Neuronal stem cell (in vitro differentiated cells): Measurements from ENCODE around the gene PCGF3.
A peak's percentile ranks its signal among the peaks of the same experiment; 100 is the strongest.
"Not testable (repeated sequence)": the region's sequence is repeated elsewhere in the genome, so short reads cannot be mapped to it uniquely, and the experiment has no call there.

Source experiments
- DNase-seq: peaks from one replicate; pipeline ENCODE4 v3.0.0-alpha.2; 2013; ENCODE audit warnings: low spot score
- H2AFZ ChIP-seq: one replicate; pipeline ENCODE4 v1.6.1; 2013; ENCODE audit warnings: mild to moderate bottlenecking, low read length, inconsistent platforms
- H2AK5ac ChIP-seq: 2 replicates; pipeline ENCODE4 v1.6.1; 2013; ENCODE audit warnings: low read depth, mild to moderate bottlenecking, inconsistent platforms, low read length, moderate library complexity, mixed read lengths
- H2BK120ac ChIP-seq: 2 replicates; pipeline ENCODE4 v1.6.1; 2013; ENCODE audit warnings: low read depth, mild to moderate bottlenecking, inconsistent platforms, low read length, moderate library complexity, mixed read lengths
- H2BK12ac ChIP-seq: one replicate; pipeline ENCODE4 v1.6.1; 2013; ENCODE audit warnings: low read length, inconsistent platforms
- H2BK15ac ChIP-seq: 2 replicates; pipeline ENCODE4 v1.6.1; 2013; ENCODE audit warnings: mild to moderate bottlenecking, low read length, inconsistent platforms, mixed read lengths
- H2BK5ac ChIP-seq: one replicate; pipeline ENCODE4 v1.6.1; 2013; ENCODE audit warnings: inconsistent platforms, mild to moderate bottlenecking, low read length, moderate library complexity
- H3K14ac ChIP-seq: one replicate; pipeline ENCODE4 v1.6.1; 2013; ENCODE audit warnings: low read length, inconsistent platforms
- H3K18ac ChIP-seq: 2 replicates; pipeline ENCODE4 v1.6.1; 2013; ENCODE audit warnings: low read length, inconsistent platforms
- H3K23ac ChIP-seq: 2 replicates; pipeline ENCODE4 v1.6.1; 2013; ENCODE audit warnings: low read depth, mild to moderate bottlenecking, mixed read lengths, low read length, inconsistent platforms; ENCODE audit not compliant: poor library complexity
- H3K27ac ChIP-seq: replicated peaks from 3 replicates; pipeline ENCODE4 v1.5.1; 2013; ENCODE audit warnings: low read length, inconsistent platforms
- H3K27me3 ChIP-seq, 3 experiments: 2 replicates each; pipeline ENCODE4 v1.6.1; 2013; ENCODE audit warnings: low read length in 3 of 3, mild to moderate bottlenecking in 2 of 3, inconsistent platforms in 1 of 3, low read depth in 1 of 3, mixed read lengths in 1 of 3, moderate library complexity in 1 of 3; ENCODE audit not compliant: control insufficient read depth in 3 of 3, insufficient read depth in 3 of 3
- H3K36me3 ChIP-seq, 2 donors: replicated peaks in 1 of 2; 2 replicates each; pipeline ENCODE4 v1.6.1; 2013; ENCODE audit warnings: low read length in 2 of 2; ENCODE audit not compliant: control insufficient read depth in 2 of 2, insufficient read depth in 2 of 2
- H3K4ac ChIP-seq: 2 replicates; pipeline ENCODE4 v1.6.1; 2013; ENCODE audit warnings: inconsistent platforms, mild to moderate bottlenecking, low read length, moderate library complexity
- H3K4me1 ChIP-seq, 2 donors: 1 replicate in 1 of 2; 2 replicates in 1 of 2; pipeline ENCODE4 v1.6.1; 2013; ENCODE audit warnings: low read length in 2 of 2, low read depth in 1 of 2; ENCODE audit not compliant: control insufficient read depth in 2 of 2, insufficient read depth in 1 of 2
- H3K4me2 ChIP-seq: one replicate; pipeline ENCODE4 v1.6.1; 2013; ENCODE audit warnings: mild to moderate bottlenecking, low read length, inconsistent platforms; ENCODE audit not compliant: insufficient read depth, poor library complexity, severe bottlenecking
- H3K4me3 ChIP-seq, 2 donors: 2 replicates each; pipeline ENCODE4 v1.5.1; 2013; ENCODE audit warnings: low read length in 2 of 2, mild to moderate bottlenecking in 2 of 2, inconsistent platforms in 1 of 2, moderate library complexity in 1 of 2
- H3K79me1 ChIP-seq: one replicate; pipeline ENCODE4 v1.6.1; 2013; ENCODE audit warnings: low read depth, mild to moderate bottlenecking, inconsistent platforms, low read length, moderate library complexity
- H3K9ac ChIP-seq: one replicate; pipeline ENCODE4 v1.6.1; 2013; ENCODE audit warnings: mild to moderate bottlenecking, low read depth, low read length, inconsistent platforms; ENCODE audit not compliant: poor library complexity
- H3K9me3 ChIP-seq, 2 donors: replicated peaks in 1 of 2; 2 replicates each; pipeline versions ENCODE3 to v1.6.1; 2013; ENCODE audit warnings: low read length in 2 of 2, mild to moderate bottlenecking in 2 of 2, inconsistent platforms in 1 of 2, low read depth in 1 of 2, mixed read lengths in 1 of 2, moderate library complexity in 1 of 2; ENCODE audit not compliant: control insufficient read depth in 2 of 2, insufficient read depth in 1 of 2
- H4K8ac ChIP-seq: one replicate; pipeline ENCODE4 v1.6.1; 2013; ENCODE audit warnings: low read depth, mild to moderate bottlenecking, inconsistent platforms, low read length, moderate library complexity
- H4K91ac ChIP-seq: one replicate; pipeline ENCODE4 v1.6.1; 2013; ENCODE audit warnings: low read length, low read depth, mild to moderate bottlenecking, inconsistent platforms; ENCODE audit not compliant: poor library complexity
- whole genome bisulfite sequencing, 2 donors: extraction: QIAGEN DNeasy Blood & Tissue Kit; methylation state at CpG; one replicate each; pipeline ENCODE4 v1.1.7; 2013; ENCODE audit warnings: missing lambda C conversion rate in 2 of 2, mixed read lengths in 1 of 2; ENCODE audit not compliant: insufficient read length in 2 of 2, insufficient replicate concordance in 1 of 2; ENCODE audit errors: extremely low coverage in 2 of 2; 5-methylcytosine and 5-hydroxymethylcytosine counted together

The PCGF3 gene

GRCh38 chr4:730511-730910 lies 24.9 kb downstream of the PCGF3 start:
- H2AK5ac ChIP-seq: no peak overlapping the region
- no peak overlapping the region for H3K9ac ChIP-seq
- H2BK120ac ChIP-seq: no peak overlapping the region
- H3K9me3 ChIP-seq: peaks cover 0 to 5% of the 10 kb centered on the region in 2 donors
- no peak overlapping the region for H3K14ac ChIP-seq
- H3K36me3 ChIP-seq: peaks cover 32 to 75% of the 10 kb centered on the region in 2 donors
- no peaks in the 10 kb centered on the region for H3K27me3 ChIP-seq
- H3K4me3 ChIP-seq: no peak overlapping the region
- peaks cover 29% of the 10 kb centered on the region for H3K79me1 ChIP-seq
- no peak overlapping the region for H3K23ac ChIP-seq
- no peak overlapping the region for H2AFZ ChIP-seq
- H2BK5ac ChIP-seq: peak overlapping the region; percentile 11
- H3K4me1 ChIP-seq: peaks cover 0 to 1% of the 10 kb centered on the region in 2 donors
- no CpG with 5 or more reads among the region's 27 CpGs for WGBS, 2 donors
- no peak overlapping the region for H3K4me2 ChIP-seq
- no peak overlapping the region for H3K18ac ChIP-seq
- DNase-seq: no peak
- no peak overlapping the region for H4K91ac ChIP-seq
- no peak overlapping the region for H4K8ac ChIP-seq
- H2BK12ac ChIP-seq: no peak overlapping the region
- H3K4ac ChIP-seq: no peak overlapping the region
- no peak overlapping the region for H3K27ac ChIP-seq
- no peak overlapping the region for H2BK15ac ChIP-seq

DNA sequence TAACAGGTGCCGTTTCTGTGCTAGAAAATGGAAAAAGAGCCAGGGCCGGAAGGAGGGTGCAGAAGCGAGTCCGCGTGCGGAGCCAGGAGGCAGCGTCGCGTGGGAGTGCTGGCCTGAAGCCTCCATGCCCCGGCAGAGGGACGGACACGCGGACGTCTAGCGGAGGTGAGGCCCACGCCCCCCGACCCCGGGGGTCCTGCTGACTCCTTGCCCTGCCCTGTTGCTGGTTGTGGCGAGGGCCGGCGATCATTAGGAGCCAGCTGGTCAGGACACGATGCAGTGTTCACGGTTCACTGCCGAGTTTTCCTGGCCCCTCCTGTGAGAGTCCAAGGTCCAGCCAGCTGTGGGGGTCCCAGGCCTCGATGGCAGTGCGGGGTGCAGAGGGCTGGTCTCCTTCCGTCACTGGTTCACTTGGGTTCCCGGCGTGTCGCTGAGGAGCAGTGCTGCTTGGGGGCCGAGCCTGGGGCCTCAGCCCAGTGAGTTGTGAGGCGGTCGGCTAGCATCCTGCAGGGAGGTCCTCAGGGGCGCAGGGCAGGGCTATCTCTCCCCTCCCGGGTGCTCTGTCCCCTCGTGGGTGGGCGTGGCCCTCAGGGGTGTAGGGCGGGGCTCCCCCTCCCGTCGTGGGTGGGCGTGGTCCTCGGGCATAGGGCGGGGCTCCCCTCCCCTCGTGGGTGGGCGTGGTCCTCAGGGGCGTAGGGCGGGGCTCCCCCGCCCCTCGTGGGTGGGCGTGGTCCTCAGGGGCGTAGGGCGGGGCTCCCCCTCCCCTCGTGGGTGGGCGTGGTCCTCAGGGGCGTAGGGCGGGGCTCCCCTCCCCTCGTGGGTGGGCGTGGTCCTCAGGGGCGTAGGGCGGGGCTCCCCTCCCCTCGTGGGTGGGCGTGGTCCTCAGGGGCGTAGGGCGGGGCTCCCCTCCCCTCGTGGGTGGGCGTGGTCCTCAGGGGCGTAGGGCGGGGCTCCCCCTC lies 25.6 kb downstream of the PCGF3 start:
- peaks cover 35 to 77% of the 10 kb centered on the region in 2 donors for H3K36me3 ChIP-seq
- not testable (repeated sequence) for DNase-seq, H4K91ac ChIP-seq

DNA sequence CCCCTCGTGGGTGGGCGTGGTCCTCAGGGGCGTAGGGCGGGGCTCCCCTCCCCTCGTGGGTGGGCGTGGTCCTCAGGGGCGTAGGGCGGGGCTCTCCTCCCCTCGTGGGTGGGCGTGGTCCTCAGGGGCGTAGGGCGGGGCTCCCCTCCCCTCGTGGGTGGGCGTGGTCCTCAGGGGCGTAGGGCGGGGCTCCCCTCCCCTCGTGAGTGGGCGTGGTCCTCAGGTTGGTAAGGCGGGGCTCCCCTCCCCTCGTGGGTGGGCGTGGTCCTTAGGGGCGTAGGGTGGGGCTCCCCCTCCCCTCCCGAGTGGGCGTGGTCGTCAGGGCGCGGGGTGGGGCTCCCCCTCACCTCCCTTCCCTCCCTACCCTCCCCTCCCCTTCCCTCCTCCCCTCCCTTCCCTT lies 26.3 kb downstream of the PCGF3 start:
- not testable (repeated sequence) for H3K4me3 ChIP-seq, DNase-seq, H3K9me3 ChIP-seq, H2AFZ ChIP-seq, H2BK15ac ChIP-seq, H4K91ac ChIP-seq, H4K8ac ChIP-seq, H2BK120ac ChIP-seq, H2BK5ac ChIP-seq, H3K18ac ChIP-seq, H3K4me2 ChIP-seq, H3K27ac ChIP-seq, H3K4ac ChIP-seq, H3K23ac ChIP-seq, H2AK5ac ChIP-seq, H3K4me1 ChIP-seq, H3K27me3 ChIP-seq, H3K14ac ChIP-seq, H2BK12ac ChIP-seq, H3K9ac ChIP-seq
- peaks cover 23% of the 10 kb centered on the region for H3K79me1 ChIP-seq
- WGBS, 2 donors: no CpG with 5 or more reads among the region's 27 CpGs
- H3K36me3 ChIP-seq: peaks cover 38 to 81% of the 10 kb centered on the region in 2 donors

More for the DNA sequence above, 25.6 kb downstream of the PCGF3 start:
- H2BK15ac ChIP-seq, H2AK5ac ChIP-seq, H4K8ac ChIP-seq, H2BK12ac ChIP-seq, H2AFZ ChIP-seq, H3K4me1 ChIP-seq, H3K9me3 ChIP-seq, H3K4ac ChIP-seq, H3K4me3 ChIP-seq, H3K4me2 ChIP-seq, H3K27ac ChIP-seq, H3K27me3 ChIP-seq, H3K9ac ChIP-seq, H2BK120ac ChIP-seq: not testable (repeated sequence)
- peak overlapping the region; percentile 11 for H2BK5ac ChIP-seq
- peak overlapping the region; percentile 8 for H3K18ac ChIP-seq
- WGBS, 2 donors: no CpG with 5 or more reads among the region's 68 CpGs
- H3K14ac ChIP-seq: peak overlapping the region; percentile 82
- peak overlapping the region; percentile 73 for H3K23ac ChIP-seq
- peaks cover 24% of the 10 kb centered on the region for H3K79me1 ChIP-seq

DNA sequence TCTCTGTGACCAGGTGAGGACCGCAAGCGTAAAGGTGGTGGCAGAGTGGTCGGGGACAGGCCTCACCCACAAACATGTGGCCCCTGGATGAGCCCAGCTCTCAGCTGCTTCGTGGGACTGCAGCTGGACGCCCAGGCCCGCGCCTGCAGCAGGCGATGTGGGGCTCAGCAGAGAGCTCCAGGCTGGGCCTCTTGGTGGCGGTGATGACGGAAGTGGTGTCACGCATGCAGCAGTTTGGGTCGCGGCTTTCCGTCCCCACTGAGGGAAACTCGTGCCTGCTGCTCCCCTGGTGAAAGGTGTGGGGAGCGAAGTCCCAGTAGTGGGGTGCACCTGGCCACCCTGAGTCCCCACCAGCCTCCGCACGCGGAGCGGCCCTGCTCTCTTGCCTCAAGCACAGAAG lies 26.9 kb downstream of the PCGF3 start:
- no peak overlapping the region for H4K91ac ChIP-seq
- H3K79me1 ChIP-seq: peaks cover 23% of the 10 kb centered on the region
- H2BK12ac ChIP-seq: peak overlapping the region; percentile 22
- H2BK15ac ChIP-seq: no peak overlapping the region
- WGBS, 2 donors: no CpG with 5 or more reads among the region's 20 CpGs
- peak overlapping the region; percentile 87 for H2BK5ac ChIP-seq
- no peaks in the 10 kb centered on the region for H3K27me3 ChIP-seq
- no peak overlapping the region for H3K4ac ChIP-seq
- H3K23ac ChIP-seq: no peak overlapping the region
- H4K8ac ChIP-seq: no peak overlapping the region
- DNase-seq: no peak
- H3K4me2 ChIP-seq: no peak overlapping the region
- H3K18ac ChIP-seq: no peak overlapping the region
- no peak overlapping the region for H3K27ac ChIP-seq
- H3K36me3 ChIP-seq: peaks cover 40 to 84% of the 10 kb centered on the region in 2 donors
- H3K4me1 ChIP-seq: no peaks in the 10 kb centered on the region
- no peak overlapping the region for H3K9ac ChIP-seq
- no peak overlapping the region for H2BK120ac ChIP-seq
- H3K9me3 ChIP-seq: peaks cover 0 to 5% of the 10 kb centered on the region in 2 donors
- no peak overlapping the region for H2AFZ ChIP-seq
- H2AK5ac ChIP-seq: no peak overlapping the region
- H3K14ac ChIP-seq: no peak overlapping the region
- H3K4me3 ChIP-seq: peak overlapping the region in 1 of 2 donors; percentile 28
